Right lobe of liver (tissue), 4 donors: Measurements from ENCODE around the gene CD276.

ENCODE experiments used
- POLR2A ChIP-seq: fragments of 450-650 bp; IDR thresholded peaks from one replicate; pipeline ENCODE4 v1.6.1; 2017; ENCODE audit warnings: antibody characterized with exemption, mild to moderate bottlenecking
- TF ChIP-seq, protein P1 (sequence below), 4 donors: fragments of 200-600 bp in 3 of 4; fragments of 450-650 bp in 1 of 4; IDR thresholded peaks; one replicate each; pipeline versions ENCODE4 v1.5.1 to v1.8.0; 2016 to 2022; ENCODE audit warnings: antibody characterized with exemption in 4 of 4, mild to moderate bottlenecking in 2 of 4
- donor health status: DM: no; HTN: no; CAD: no.
- donor health status: DM: no; HTN: no; CAD: no.
- donor health status: DM: no; HTN: yes; CAD: no.

DNA sequence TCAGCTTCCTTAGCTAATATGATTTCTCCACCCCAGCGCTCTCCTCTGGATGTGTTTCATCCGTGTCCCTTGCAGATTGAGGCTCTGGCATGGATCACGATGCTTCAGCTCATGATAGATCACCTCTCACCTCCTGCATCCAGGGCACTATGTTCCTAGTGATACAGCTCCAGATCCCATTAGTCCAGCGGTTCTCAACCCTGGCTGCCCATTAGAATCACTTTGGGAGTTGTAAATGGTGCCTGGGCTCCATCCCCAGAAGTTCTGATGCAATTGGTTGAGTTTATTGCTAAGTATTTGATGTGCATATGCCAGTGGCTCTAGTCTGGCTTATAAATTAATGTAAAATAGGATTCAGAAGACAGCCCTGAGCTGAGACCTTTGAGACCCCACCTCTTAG is 34.5 kb downstream of the CD276 start:
- TF ChIP-seq, protein P1, sequence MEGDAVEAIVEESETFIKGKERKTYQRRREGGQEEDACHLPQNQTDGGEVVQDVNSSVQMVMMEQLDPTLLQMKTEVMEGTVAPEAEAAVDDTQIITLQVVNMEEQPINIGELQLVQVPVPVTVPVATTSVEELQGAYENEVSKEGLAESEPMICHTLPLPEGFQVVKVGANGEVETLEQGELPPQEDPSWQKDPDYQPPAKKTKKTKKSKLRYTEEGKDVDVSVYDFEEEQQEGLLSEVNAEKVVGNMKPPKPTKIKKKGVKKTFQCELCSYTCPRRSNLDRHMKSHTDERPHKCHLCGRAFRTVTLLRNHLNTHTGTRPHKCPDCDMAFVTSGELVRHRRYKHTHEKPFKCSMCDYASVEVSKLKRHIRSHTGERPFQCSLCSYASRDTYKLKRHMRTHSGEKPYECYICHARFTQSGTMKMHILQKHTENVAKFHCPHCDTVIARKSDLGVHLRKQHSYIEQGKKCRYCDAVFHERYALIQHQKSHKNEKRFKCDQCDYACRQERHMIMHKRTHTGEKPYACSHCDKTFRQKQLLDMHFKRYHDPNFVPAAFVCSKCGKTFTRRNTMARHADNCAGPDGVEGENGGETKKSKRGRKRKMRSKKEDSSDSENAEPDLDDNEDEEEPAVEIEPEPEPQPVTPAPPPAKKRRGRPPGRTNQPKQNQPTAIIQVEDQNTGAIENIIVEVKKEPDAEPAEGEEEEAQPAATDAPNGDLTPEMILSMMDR (IDR thresholded peaks at IDR 0.05): no peak
- no peak for TF ChIP-seq POLR2A
